Hepatocyte (in vitro differentiated cells): ENCODE data around the gene LSM14A.

Experiments used
- CTCF ChIP-seq: fragments of 200-600 bp; sonication (generic); IDR thresholded peaks from 2 replicates; pipeline ENCODE4 v1.5.1; 2016; ENCODE audit warnings: antibody characterized with exemption, mild to moderate bottlenecking; ENCODE audit not compliant: poor library complexity
- EZH2 ChIP-seq: fragments of 200-600 bp; sonication (generic); IDR thresholded peaks from 2 replicates; pipeline ENCODE4 v1.6.1; 2016; ENCODE audit warnings: antibody characterized with exemption, mild to moderate bottlenecking, borderline replicate concordance
- EZH2phosphoT487 ChIP-seq: fragments of 200-600 bp; sonication (generic); IDR thresholded peaks from one replicate; pipeline ENCODE4 v1.6.1; 2018; ENCODE audit warnings: antibody characterized with exemption, mild to moderate bottlenecking, low read depth, moderate library complexity; ENCODE audit not compliant: unreplicated experiment, severe bottlenecking

DNA sequence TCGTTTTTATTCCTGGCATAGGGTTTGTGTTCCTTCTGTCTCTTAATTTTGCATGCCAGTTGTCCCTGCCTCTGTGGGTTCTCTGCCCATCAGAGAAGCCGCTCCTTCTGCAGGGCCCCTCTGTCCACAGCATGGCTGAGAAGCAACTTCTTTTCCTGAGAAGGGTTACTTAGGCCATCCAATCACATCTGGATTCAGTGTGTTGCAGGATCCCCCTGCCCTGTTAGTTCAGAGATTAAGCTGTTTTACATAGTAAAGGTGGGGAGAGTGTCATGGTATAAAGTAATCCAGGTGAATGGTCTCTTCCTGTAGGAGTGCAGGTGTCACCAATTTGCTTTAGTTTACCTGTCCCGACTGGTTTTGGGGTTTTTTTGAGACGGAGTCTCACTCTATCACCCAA lies 59.1 kb downstream of the LSM14A start:
- TF ChIP-seq CTCF (no peak), EZH2phosphoT487 (no peak), EZH2 (no peak)
